HG03460 (cell line): ENCODE measurements around the gene SYP.

ENCODE experiments used
- ATAC-seq: cut with Tn5 transposase; IDR thresholded peaks from one replicate; pipeline ENCODE4 v1.9.1; 2021; ENCODE audit not compliant: unreplicated experiment

The SYP gene

DNA sequence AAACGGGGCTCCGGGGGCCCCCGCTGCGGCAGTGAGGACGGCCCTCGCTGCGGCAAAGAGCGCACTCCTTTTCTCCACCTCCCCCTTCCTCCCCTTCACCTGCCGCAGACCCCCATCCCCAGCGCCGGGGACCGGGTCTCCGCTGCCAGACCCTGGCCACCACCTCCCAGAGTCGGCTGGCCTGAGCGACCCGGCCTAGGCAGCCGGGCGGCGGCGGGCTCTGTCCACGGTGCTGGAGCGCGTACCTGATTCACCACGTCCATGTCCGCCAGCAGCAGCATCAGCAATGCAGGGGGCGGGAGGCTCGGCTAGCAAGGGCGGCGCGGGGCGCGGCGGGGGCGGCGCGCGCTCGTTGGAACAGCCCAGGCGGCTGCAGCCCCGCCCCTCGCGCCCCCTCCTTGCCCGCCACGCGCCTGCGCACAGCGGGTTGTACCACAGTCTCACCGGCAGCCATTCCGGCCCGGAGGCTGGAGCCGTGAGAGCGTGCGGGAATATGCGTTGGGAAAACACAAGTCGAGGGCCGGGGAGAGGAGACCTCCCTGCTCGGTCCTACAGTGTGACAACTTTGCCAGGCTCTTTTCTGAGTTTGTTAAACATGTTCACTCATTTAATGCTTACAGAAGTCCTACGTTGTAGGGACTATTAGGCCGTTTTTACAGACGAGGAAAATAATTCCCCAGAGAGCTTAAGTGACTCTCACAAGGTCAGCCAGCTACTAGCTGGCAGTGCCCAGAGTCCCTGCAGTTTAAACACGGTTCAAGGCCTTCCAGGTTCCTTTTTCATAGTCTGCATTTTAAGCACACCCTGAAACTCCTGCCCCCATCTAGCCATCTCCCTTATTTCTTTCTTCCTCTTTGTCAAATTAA is at the start of gene SYP:
SYP (minus strand) TSS at position 288 of the 866 bp plus-strand sequence; CDS start at position 281, 7 bp downstream.
- ATAC-seq, result peak; percentile 96

DNA sequence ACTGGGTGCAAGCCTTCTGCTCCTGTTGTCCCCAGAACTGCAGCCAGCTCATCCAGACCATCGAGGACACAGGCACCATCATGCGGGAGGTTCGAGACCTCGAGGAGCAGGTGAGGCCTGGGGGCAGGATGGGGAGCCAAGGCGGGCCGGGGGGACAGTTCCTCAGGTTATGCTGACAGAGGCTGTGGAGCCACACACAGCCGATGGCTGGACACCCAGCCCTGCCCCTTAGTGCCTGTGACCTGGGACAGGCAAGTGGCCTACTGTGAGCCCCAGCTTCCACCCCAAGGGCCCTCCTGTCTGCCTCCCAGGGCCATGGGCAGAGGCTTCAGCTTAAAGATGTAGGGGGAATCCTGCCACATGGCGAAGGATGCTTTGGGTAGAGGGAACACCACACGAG is 49.6 kb upstream of the SYP start:
- ATAC-seq, result no peak

DNA sequence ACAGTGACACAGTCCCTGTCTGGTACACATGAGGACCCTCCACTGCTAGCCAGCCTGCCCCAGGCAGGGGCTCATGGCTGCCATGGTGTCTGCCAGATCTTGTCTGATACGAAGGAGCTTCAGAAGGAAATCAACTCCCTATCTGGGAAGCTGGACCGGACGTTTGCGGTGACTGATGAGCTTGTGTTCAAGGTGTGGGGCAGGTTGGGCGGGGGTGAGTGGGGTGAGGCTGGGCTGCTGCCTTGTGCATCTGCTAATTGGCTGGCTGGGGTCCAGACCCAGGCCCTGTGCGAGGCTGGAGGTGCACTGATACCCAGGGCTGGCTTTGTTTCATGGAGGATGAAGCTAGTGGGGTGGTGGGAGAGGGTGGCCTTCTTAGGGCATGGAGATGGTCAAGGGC is 49.1 kb upstream of the SYP start:
- no peak for ATAC-seq

DNA sequence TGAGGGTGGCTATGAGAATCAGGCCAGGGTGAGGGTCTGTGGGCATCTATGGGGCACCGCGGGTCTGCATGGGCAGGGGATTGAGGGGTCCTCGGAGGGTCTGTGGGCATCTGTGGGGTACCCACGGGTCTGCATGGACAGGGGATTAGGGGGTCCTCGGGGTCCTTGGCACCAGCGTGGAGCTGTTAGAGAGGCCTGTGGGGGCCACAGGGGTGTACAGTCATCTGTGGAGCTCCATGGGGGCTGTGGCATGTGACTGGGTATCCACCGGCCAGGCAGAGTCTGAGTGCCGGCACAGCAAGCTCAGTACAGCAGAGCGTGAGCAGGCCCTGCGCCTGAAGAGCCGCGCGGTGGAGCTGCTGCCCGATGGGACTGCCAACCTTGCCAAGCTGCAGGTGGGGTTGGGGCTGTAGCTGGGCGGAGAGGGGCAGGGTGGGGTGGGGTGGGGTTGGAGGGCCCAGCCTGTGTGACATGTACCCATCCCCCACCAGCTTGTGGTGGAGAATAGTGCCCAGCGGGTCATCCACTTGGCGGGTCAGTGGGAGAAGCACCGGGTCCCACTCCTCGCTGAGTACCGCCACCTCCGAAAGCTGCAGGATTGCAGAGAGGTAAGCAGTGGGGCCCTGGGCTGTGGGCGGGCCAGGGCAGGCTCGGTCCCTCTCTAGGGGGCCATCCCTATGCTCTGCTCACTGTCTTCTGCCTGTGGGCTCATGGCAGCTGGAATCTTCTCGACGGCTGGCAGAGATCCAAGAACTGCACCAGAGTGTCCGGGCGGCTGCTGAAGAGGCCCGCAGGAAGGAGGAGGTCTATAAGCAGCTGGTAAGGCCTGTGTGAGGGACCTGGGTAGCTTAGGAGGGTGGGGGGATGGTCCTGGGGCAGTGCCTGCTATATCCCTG is 48.2 kb upstream of the SYP start:
- no peak for ATAC-seq

DNA sequence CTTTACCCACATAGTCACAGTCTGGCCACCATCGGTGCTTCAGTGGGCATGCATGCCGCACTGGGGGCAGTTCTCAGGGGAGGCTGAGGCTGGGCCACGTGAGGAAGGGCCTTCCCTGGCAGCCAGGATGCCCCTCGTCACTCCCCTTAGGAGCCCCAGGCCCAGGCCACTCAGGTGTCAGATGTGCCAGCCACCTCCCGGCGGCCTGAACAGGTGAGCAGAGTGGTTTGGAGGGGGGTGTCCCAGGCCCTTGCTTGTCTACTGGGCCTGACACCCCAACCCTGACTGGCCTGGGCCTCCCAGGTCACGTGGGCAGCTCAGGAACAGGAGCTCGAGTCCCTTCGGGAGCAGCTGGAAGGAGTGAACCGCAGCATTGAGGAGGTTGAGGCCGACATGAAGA is 47.4 kb upstream of the SYP start:
- ATAC-seq, result no peak

DNA sequence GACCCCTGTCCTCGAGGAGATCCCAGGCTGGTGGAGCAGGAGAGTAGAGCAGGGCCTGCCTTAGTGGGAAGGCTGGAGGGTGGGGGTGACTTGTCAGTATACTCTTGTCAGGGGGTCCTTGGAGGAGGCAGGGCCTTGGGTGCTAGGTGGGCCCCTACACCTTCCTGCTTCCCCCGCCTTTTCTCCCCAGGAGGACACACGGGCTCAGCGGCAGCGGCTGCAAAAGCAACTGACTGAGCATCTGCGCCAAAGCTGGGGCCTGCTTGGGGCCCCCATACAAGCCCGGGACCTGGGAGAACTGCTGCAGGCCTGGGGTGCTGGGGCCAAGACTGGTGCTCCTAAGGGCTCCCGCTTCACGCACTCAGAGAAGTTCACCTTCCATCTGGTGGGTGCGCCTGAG is 46.5 kb upstream of the SYP start:
- ATAC-seq, result no peak

DNA sequence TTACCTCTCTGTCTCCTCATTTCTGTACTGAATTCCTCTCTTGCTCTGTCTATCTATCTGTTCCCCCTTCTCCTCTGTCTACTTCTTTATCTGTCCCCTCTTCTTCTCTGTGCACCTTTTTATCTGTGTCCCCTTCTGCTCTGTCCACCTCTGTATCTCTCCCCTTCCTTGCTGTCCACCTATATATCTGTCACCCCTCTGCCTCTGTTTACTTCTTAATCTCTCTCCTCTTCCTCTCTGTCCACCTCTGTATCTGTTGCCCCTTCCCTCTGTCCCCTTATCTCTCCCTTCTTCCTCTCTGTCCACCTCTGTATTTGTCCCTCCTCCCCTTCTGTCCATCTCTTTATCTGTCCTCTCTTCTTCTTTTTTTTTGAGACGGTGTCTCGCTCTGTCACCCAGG is 44.2 kb upstream of the SYP start:
- no peak for ATAC-seq

DNA sequence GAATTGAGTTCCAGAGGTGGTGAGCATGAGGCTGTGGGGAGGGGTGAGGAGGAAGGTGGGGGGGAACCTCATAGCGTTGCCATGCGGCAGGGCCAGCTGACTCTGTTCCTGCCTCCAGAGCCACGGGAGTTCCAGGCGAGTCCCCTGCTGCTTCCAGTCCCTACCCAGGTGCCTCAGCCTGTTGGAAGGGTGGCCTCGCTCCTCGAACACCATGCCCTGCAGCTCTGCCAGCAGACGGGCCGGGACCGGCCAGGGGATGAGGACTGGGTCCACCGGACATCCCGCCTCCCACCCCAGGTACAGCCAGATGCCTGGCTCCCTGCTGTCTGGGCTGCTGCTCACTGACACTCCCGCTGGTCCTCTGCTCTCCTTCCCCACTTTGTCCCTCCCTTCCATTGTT is 43.2 kb upstream of the SYP start:
- no peak for ATAC-seq

DNA sequence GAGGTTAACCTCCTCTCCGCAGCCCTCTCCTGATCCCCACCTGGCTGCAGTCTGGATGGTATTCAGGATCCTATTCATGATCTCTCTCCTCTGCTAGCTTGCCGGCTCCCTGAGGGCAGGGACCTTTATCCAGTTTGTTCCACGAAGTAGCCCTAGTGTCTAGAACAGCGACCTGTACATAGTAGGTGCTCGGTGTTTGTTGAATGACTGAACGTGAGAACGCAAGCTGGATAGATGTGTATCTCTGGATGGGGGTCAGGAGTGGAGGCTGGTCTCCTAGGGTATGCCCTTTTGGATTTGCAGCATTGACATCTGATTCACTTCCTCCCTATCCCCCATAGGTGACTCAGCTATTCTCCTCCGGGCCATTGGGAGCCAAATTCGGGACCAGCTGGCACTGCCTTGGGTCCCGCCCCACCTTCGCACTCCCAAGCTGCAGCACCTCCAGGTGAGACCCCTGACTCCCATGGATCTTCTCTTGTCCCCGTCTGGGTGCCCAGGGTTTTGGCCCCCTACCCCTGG is 42.6 kb upstream of the SYP start:
- ATAC-seq, result no peak

DNA sequence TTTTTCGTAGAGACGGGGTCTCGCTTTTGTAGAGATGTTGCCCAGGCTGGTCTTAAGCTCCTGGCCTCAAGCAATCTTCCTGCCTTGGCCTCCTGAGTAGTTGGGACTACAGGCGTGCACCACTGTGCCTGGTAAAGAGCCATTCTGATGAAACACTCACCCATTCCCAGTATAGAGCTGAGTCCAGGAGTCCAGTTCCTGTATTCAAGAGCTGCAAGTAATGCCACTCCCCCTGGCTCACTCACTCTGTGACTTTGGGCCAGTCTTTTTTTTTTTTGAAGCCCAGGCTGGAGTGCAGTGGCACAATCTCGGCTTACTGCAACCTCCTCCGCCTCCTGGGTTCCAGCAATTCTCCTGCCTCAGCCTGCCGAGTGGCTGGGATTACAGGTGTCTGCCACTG is 38.7 kb upstream of the SYP start:
- ATAC-seq, result no peak

DNA sequence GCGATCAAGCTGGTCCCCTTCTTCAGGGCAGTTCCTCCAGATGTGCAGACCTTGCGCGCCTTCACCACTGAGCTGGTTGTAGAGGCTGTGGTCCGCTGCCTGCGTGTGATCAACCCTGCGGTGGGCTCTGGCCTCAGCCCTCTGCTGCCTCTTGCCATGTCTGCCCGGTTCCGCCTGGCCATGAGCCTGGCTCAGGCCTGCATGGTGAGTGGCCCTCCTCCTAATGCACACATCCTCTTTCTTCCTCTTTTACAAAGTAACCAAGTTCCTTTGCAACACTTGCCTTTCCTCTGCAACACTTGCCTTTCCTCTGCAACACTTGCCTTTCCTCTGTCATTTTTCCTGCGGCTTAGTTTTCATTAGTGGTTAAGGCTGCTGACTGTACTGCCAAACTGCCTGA is 37.1 kb upstream of the SYP start:
- no peak for ATAC-seq

DNA sequence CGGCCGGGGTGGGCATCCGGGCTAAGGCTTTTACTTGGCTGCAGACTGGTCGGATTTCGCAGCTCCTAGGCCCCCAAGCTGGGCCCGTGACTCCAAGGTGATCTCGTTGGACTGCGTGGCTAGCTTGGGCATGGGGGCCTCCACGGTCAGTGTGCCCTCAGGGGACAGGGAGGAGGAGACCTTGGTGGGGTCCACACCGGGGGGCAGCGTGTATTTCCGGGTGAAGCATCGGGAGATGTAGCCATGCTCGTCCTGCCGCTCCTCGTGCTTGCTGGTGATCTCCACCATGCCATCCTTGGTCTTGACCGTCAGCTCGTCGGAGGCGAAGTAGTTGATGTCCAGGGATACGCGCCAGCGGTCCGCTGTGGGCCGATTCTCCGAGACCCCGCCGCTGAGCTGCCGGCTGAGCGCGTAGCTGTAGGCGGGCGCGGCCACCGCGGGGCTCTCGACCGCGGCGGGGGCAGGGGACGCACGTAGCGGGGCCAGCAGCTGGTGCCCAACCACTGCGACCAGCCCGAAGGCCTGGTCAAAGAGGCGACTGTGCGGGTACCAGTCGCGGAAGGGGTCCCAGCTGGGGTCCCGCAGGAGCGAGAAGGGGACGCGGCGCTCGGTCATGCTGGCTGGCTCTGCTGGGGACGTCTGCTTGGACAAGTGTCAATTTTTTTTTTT is 34.0 kb upstream of the SYP start:
- ATAC-seq, result no peak

DNA sequence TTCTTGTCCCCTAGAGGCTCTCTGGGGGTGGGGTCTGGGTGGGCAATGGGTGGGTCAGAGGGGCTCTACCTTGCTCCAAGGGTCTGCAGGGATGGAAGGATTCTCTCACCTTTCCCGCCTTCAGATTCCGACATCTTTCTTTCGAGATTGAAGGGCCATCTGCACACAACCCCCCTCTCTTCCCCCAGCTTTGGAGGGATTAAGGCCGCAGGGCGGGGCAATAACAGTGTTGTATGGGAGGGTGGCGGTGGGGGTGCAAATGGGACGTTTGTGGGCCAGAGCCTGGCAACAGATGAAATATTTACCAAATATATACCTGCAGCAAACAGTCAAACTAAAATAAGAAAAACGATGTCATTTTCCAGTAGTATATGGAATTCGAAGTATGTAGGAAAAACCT is 33.2 kb upstream of the SYP start, which contains the start of gene CACNA1F:
CACNA1F (minus strand) TSS at position 165 of the 400 bp plus-strand sequence; CDS start at position 134, 31 bp downstream.
- no peak for ATAC-seq

DNA sequence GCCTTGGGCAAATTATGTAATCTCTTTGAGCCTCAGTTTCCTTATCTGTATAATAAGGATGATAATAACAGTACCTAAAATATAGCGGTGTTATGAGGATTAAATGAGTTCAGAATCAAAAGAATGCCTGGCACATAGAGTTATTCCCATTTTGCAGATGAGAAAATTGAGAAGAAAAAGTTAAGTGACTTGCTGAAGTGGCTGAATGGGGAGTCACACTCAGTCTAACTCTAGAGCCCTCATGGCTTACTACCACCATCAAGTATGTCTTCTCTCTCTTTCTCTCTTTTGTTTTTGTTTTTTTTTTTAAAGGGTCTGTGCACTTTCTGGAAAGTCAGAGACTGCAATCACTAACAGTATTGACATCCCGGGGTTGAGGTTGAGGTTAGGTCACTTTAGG is 32.5 kb upstream of the SYP start:
- no peak for ATAC-seq

DNA sequence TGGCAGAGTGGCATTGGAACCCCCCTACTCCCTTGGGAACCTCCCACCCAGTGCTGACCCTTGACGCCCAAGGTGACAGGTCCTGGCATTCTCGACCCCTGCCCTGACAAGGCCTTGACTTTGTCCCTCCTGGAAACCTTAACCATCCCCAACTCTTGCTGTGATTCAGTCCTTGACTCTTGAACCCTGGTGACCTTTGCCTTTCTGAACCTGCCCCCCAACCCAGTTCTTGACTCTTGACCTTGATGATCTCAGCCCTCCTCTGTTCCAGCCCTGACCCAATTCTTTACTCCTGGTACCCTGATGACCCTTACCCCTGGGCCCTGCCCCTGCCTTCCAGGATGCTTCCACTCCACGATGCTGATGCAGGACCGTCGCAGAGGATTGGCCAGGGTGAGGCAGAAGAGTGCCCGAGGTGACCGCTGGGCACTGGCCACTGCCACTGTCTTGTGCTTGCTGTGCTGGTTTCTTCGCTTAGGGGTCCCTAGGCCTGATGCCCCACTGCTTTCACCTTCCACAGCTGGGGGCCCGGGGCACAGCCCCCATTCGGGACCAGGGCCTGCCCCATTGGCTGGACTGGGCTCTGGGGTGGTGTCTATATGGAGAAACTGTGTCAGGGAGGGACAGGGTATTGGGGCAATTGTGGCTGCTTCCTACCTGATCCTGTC is 31.5 kb upstream of the SYP start:
- no peak for ATAC-seq

DNA sequence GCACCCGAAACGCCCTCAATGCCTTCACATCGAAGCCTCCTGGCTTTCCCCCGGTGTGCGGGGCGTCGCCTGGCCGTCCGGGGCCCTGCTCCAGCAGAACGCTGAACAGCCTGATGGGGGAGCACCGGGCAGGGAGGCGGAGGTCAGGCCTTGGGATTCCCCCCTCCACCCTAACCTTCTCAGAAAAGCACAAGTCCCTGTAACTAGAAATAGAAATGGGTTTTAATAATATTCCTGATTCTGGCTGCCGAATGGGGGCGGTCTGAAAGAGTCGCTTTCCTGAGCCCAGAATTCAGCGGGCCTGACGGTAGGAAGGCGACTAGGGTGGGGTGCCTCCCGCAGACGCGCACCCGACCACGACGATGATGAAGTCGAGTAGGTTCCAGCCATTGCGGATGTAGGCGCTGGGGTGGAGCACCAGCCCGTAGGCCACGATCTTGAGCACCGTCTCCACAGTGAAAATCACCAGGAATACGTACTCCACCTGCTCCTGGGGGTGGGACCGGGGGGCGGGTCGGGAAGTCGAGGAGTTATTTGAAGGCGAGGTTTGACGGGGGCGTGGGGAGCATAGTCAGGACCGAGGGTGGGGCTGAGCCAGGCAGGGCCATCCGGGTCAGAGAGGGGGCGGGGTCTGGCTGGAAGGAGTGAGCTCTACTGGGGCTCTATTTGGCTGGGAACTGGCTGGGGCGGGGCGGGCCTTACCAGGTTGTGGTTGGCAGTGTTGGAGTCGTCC is 30.7 kb upstream of the SYP start:
- ATAC-seq, result peak; percentile 66

DNA sequence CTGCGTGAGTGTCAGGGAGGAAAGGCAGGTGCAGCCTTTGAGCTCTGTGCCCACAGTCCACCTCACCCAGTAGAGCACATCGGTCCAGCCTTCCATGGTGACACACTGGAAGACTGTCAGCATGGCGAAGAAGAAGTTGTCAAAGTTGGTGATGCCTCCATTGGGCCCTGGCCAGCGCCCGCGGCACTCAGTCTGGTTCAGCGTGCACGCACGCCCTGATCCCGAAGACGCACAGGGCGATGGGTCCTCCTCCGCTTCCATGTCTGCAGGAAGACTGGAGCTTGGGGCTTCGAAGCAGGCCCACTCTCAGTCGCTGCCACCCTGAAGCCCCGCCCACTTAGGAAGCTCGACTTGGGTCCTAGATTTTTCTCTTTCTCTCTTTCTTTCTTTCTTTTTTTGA is 28.2 kb upstream of the SYP start:
- ATAC-seq, result no peak

DNA sequence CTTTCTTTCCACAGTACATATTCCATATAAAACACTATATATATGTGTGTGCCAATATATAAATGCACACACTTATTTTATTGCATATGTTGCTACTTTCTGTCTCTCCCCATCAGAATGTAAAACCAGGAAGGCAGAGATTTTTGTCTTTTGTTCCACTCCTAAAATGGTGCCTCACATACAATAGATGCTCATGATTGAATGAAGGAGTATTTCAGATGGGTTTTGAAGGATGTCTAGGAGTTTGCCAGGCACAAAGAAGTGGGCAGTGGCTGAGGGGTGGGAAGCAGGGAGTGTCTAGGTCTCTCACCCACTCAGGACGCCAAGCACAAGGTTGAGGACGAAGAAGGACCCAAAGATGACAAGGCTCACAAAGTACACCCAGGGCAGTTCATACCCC is 27.7 kb upstream of the SYP start:
- ATAC-seq, result no peak

DNA sequence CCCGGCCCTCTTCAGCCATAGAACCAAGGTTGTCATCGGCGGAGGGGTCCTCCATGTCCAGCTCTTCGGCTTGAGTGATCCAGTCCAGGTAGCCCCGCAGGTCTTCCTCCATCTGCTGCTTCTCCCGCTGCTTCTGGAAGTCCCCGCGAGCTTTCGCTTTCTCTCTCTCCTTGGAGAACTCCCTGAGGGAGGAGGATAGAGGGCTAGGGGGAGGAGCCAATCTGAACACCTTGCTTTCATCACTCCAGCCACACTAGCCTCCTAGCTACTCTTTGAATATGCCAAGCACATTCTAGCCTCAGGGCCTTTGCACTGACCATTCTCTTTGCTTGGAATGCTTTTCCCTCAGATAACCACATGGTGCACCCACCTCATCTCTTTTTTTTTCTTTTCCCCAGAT is 27.0 kb upstream of the SYP start:
- ATAC-seq, result no peak

DNA sequence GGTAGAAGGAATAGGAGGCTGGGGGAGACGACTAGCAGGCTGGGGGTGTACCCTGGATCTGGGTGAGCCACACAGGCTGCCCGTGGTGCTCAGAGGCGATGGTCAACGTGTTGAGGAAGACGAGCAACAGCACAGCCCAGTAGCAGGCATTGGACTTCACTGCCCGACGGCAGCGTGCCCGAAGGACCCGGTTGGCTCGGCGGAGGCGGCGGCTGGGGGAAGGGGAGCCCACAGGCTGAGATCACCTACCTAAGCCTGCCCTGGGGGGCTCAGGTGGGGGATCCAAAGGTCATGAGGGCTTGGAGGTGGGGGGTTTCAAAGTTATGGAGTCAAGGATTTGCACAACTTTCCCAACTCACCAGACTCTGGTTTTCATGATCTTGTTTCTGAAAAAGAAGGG is 25.9 kb upstream of the SYP start:
- no peak for ATAC-seq
